Vagina (tissue), 2 donors: ENCODE results near the gene INAFM2.

ENCODE experiments used
- POLR2A ChIP-seq, 2 donors: fragments of 450-650 bp; IDR thresholded peaks; one replicate each; pipeline ENCODE4 v1.6.1; 2017; ENCODE audit warnings: antibody characterized with exemption in 2 of 2, mild to moderate bottlenecking in 2 of 2, moderate library complexity in 2 of 2
- POLR2AphosphoS5 ChIP-seq, 2 donors: sonication (generic); formaldehyde crosslinking; IDR thresholded peaks; one replicate each; pipeline ENCODE4 v1.9.0; 2017; ENCODE audit warnings: antibody characterized with exemption in 2 of 2, mild to moderate bottlenecking in 2 of 2, low read depth in 1 of 2; ENCODE audit not compliant: insufficient read depth in 1 of 2
- TF ChIP-seq, protein P1 (sequence below), 3 experiments: fragments of 450-650 bp in 2 of 3; fragments of 200-600 bp in 1 of 3; sonication (generic) in 1 of 3; IDR thresholded peaks; one replicate each; pipeline ENCODE4 v1.5.1; 2017 to 2019; ENCODE audit warnings: antibody characterized with exemption in 3 of 3, mild to moderate bottlenecking in 2 of 3, moderate library complexity in 2 of 3

DNA sequence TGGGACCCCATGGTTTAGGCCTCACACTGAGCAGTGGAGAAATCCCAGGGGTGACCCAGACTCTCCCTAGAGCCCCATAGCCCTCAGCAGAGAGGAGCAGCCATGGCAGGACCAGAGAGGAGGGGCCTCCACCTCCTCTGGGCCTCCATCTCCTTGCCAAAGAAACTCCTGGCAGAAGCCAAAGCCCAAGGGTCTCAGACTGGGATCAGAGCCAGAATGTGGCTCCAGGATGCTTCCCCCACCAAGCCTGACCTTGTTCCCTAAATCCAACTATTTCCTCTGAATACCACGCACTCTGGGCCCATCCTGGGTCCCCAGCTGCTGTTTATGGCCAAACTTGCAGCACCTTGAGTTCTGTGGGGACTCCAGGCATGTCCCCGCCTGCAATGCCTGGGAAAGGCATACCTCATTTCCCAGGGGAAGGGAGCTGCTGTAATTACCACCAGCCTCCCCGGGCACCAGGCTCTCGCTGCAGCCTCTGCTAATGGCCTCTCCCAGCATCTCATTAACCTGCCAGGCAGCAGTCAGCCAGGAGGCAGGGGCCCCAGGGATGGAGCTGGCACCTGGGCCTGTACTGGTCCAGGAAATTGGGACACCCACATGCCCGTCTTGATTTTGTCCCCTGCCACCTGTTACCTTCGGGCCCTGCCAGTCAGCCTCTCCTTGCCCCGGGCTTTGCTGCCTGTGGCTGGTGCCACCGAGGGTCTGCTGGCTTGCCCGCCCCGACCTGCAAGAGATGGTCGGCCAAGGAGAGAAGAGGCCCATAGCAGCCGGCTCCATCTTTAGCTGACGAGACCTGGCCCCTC is 12.6 kb downstream of the INAFM2 start:
- TF ChIP-seq, protein P1, sequence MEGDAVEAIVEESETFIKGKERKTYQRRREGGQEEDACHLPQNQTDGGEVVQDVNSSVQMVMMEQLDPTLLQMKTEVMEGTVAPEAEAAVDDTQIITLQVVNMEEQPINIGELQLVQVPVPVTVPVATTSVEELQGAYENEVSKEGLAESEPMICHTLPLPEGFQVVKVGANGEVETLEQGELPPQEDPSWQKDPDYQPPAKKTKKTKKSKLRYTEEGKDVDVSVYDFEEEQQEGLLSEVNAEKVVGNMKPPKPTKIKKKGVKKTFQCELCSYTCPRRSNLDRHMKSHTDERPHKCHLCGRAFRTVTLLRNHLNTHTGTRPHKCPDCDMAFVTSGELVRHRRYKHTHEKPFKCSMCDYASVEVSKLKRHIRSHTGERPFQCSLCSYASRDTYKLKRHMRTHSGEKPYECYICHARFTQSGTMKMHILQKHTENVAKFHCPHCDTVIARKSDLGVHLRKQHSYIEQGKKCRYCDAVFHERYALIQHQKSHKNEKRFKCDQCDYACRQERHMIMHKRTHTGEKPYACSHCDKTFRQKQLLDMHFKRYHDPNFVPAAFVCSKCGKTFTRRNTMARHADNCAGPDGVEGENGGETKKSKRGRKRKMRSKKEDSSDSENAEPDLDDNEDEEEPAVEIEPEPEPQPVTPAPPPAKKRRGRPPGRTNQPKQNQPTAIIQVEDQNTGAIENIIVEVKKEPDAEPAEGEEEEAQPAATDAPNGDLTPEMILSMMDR (IDR thresholded peaks at IDR 0.05), result no peak
- no peak for TF ChIP-seq POLR2A (IDR thresholded peaks at IDR 0.05)
- no peak for TF ChIP-seq POLR2AphosphoS5 (IDR thresholded peaks at IDR 0.05; ENCODE audit: insufficient read depth in 1 of 2, low read depth in 1 of 2)
